GM12878 (cell line): ENCODE measurements around the gene PDPN. TPM values are rescaled to one million over a fixed set of nuclear protein-coding genes. Genes with fewer than 3 reads are reported as not detected.

Experiments used
- ATAC-seq: fragments of 200-7000 bp; cut with Tn5 transposase; 3 replicates; pipeline ENCODE4 v1.9.1; 2020; ENCODE audit warnings: mild to moderate bottlenecking, moderate library complexity
- BruUV-seq: library from RNA; stranded (reverse); fragments of 400-500 nt; replicated peaks from 2 replicates; lab custom pipeline; 2021; lab: Mats Ljungman, UMichigan
- CTCF ChIA-PET: fragments of 300-600 bp; sonication (Branson Sonifier 250); formaldehyde crosslinking; extraction: SDS; loops from one replicate; lab custom pipeline; 2021; ENCODE audit warnings: inconsistent platforms; lab: Yijun Ruan, JAX
- POLR2A ChIA-PET: fragments of 350-600 bp; formaldehyde crosslinking; extraction: SDS; loops from one replicate; lab custom pipeline; 2021; ENCODE audit warnings: inconsistent platforms; lab: Charles Lee
- RAD21 ChIA-PET: fragments of 300-600 bp; sonication (Branson Sonifier 250); formaldehyde crosslinking; loops from one replicate; lab custom pipeline; 2023; ENCODE audit warnings: antibody characterized with exemption; ENCODE audit not compliant: unreplicated experiment; lab: Charles Lee
- SMC1A ChIA-PET: fragments of 300-600 bp; sonication (Branson Sonifier 250); formaldehyde crosslinking; loops from one replicate; lab custom pipeline; 2023; ENCODE audit not compliant: unreplicated experiment, uncharacterized antibody; lab: Charles Lee
- DNase-seq: peaks from one replicate; pipeline ENCODE4 v3.0.0-alpha.2; 2011; ENCODE audit warnings: low read depth, low spot score
- FAIRE-seq: peaks from 3 replicates; lab custom pipeline; 2011; peaks lifted over from hg19 to GRCh38; lab: Jason Lieb, UNC
- H2AFZ ChIP-seq: 2 replicates; pipeline ENCODE4 v1.6.0; 2011; ENCODE audit warnings: low read depth, low read length, control low read depth; ENCODE audit not compliant: control insufficient read depth
- H3K27ac ChIP-seq: 2 replicates; pipeline ENCODE4 v1.5.1; 2011; ENCODE audit warnings: control low read depth; ENCODE audit not compliant: control insufficient read depth, insufficient read depth
- H3K27me3 ChIP-seq, 2 experiments: replicated peaks in 1 of 2; 2 replicates each; pipeline versions ENCODE4 v1.6.0 to v1.6.1; 2011; ENCODE audit warnings: low read length in 1 of 2; ENCODE audit not compliant: control insufficient read depth in 2 of 2, insufficient read depth in 2 of 2
- H3K36me3 ChIP-seq, 2 experiments: 2 replicates each; pipeline ENCODE4 v1.5.1; 2011; ENCODE audit warnings: low read length in 1 of 2; ENCODE audit not compliant: control insufficient read depth in 2 of 2, insufficient read depth in 2 of 2
- H3K4me1 ChIP-seq: 2 replicates; pipeline ENCODE4 v1.6.1; 2011; ENCODE audit warnings: mild to moderate bottlenecking, low read length, moderate library complexity, mixed read lengths; ENCODE audit not compliant: control insufficient read depth, insufficient read depth
- H3K4me2 ChIP-seq: 2 replicates; pipeline ENCODE4 v1.6.0; 2011; ENCODE audit warnings: control low read depth; ENCODE audit not compliant: control insufficient read depth, insufficient read depth
- H3K4me3 ChIP-seq: fragments of 200-600 bp; sonication (generic); 2 replicates; pipeline ENCODE4 v1.5.1; 2016
- H3K79me2 ChIP-seq: 2 replicates; pipeline ENCODE4 v1.6.0; 2011; ENCODE audit warnings: low read length; ENCODE audit not compliant: control insufficient read depth, insufficient read depth
- H3K9ac ChIP-seq: 2 replicates; pipeline ENCODE4 v1.8.0; 2011; ENCODE audit warnings: low read length, control low read depth, mixed read lengths; ENCODE audit not compliant: control insufficient read depth, insufficient read depth
- H3K9me3 ChIP-seq: replicated peaks from 3 replicates; pipeline ENCODE4 v1.5.1; 2011; ENCODE audit warnings: mild to moderate bottlenecking, low read length; ENCODE audit not compliant: control insufficient read depth, insufficient read depth
- H4K20me1 ChIP-seq: 2 replicates; pipeline ENCODE4 v1.6.0; 2011; ENCODE audit not compliant: control insufficient read depth, insufficient read depth
- CHD2 ChIP-seq: IDR thresholded peaks from 2 replicates; pipeline ENCODE4 v1.6.1; 2011; ENCODE audit warnings: low read depth, low read length, improper control_type of control experiment, borderline replicate concordance
- HDGF ChIP-seq: fragments of 450-650 bp; IDR thresholded peaks from 2 replicates; pipeline ENCODE4 v1.6.1; 2016; ENCODE audit warnings: antibody characterized with exemption
- MLLT1 ChIP-seq: fragments of 450-650 bp; IDR thresholded peaks from 2 replicates; pipeline ENCODE4 v1.6.1; 2016; ENCODE audit warnings: mild to moderate bottlenecking
- NFYB ChIP-seq: IDR thresholded peaks from 2 replicates; pipeline ENCODE4 v1.6.1; 2011; ENCODE audit warnings: low read depth, mild to moderate bottlenecking, low read length, improper control_type of control experiment, moderate library complexity; ENCODE audit not compliant: insufficient read depth
- POLR2A ChIP-seq: IDR thresholded peaks from 2 replicates; pipeline ENCODE4 v1.6.1; 2011; ENCODE audit warnings: low read depth, mild to moderate bottlenecking, low read length
- SIN3A ChIP-seq: IDR thresholded peaks from 2 replicates; pipeline ENCODE4 v1.6.1; 2012; ENCODE audit warnings: low read depth, low read length, improper control_type of control experiment
- TCF12 ChIP-seq: IDR thresholded peaks from 2 replicates; pipeline ENCODE4 v1.6.1; 2011; ENCODE audit warnings: low read depth, mild to moderate bottlenecking, low read length
- TCF3 ChIP-seq: IDR thresholded peaks from 2 replicates; pipeline ENCODE4 v1.6.1; 2012; ENCODE audit warnings: low read depth, mild to moderate bottlenecking, low read length, borderline replicate concordance; ENCODE audit not compliant: insufficient read depth
- USF1 ChIP-seq: IDR thresholded peaks from 2 replicates; pipeline ENCODE4 v1.6.1; 2011; ENCODE audit warnings: borderline replicate concordance, low read depth, mild to moderate bottlenecking, moderate library complexity, mixed read lengths, low read length; ENCODE audit not compliant: insufficient read depth; ENCODE audit errors: extremely low read length
- WGBS: methylation state at CpG from one replicate; pipeline ENCODE4 v1.1.6; 2016; ENCODE audit warnings: low lambda C conversion rate; ENCODE audit not compliant: insufficient replicate concordance, insufficient coverage; ENCODE audit errors: missing lambda C conversion rate; 5-methylcytosine and 5-hydroxymethylcytosine counted together
- in situ Hi-C: fragments of 300-500 bp; cut with MboI; formaldehyde crosslinking; loops from 9 replicates; pipeline ENCODE4 v1.14.3; 2018; ENCODE audit warnings: mixed read lengths
- intact Hi-C: fragments of 100-400 bp; cut with micrococcal nuclease; formaldehyde crosslinking; loops from one replicate; pipeline ENCODE4 v1.14.2; 2022; ENCODE audit not compliant: unreplicated experiment
- polyA plus RNA-seq, 11 experiments: library from polyadenylated mRNA; depleted of rRNA in 4 of 11; unstranded in 6 of 11; stranded (reverse) in 5 of 11; fragments of >200 nt; fragmentation: Nextera tagmentation in 4 of 11; fragmentation: Illumina TruSeq in 1 of 11; extraction: Ambion mirVana in 4 of 11; extraction: Trizol in 1 of 11; gene quantifications; 1 replicate in 1 of 11; 2 replicates in 10 of 11; pipeline versions ENCODE4 v1.2.1 to v1.2.3, GENCODE V29; 2011 to 2016; ENCODE audit warnings: inconsistent platforms in 2 of 11, missing spikeins in 2 of 11, low read depth in 1 of 11
- total RNA-seq, 4 experiments: library from RNA; depleted of rRNA in 3 of 4; stranded (reverse); fragments of >200 nt in 3 of 4; fragmentation: Illumina TruSeq in 1 of 4; extraction: Trizol in 1 of 4; gene quantifications; 2 replicates each; pipeline versions ENCODE4 v1.2.1 to v1.2.3, GENCODE V29; 2013 to 2021

The PDPN gene
- total and polyA plus RNA-seq, 10 of the 15 experiments (the other 5 are each of a cell fraction or from before 2014, with no cell fraction given), result 0.21 TPM; not detected in 9

- ChIA-PET POLR2A (no interaction called here), CTCF (no interaction called here), SMC1A (no interaction called here), RAD21 (no interaction called here)
- Histone ChIP-seq H3K27me3 (peaks cover 0 to 2% of the 10 kb centered on the region in 2 experiments; a peak in 1 of 4 replicates), H4K20me1 (no peaks in the 10 kb centered on the region), H3K4me1 (no peaks in the 10 kb centered on the region), H3K4me3 (no peak overlapping the region), H3K9me3 (no peaks in the 10 kb centered on the region), H3K27ac (no peak overlapping the region), H3K36me3 (no peaks in the 10 kb centered on the region), H3K9ac (no peak overlapping the region), H2AFZ (no peak overlapping the region), H3K79me2 (no peaks in the 10 kb centered on the region), H3K4me2 (no peak overlapping the region)
- ATAC-seq, result no peak
- intact Hi-C loops, result no loop called here
- in situ Hi-C loops, result no loop called here
- no TSS peak for BruUV-seq
- TF ChIP-seq NFYB, result no peak
- TF ChIP-seq TCF12, result no peak
- no peak for TF ChIP-seq POLR2A
- no peak for TF ChIP-seq HDGF
- TF ChIP-seq MLLT1, result no peak
- no peak for TF ChIP-seq SIN3A
- no peak for TF ChIP-seq CHD2
- no peak for TF ChIP-seq USF1
- TF ChIP-seq TCF3, result no peak
- FAIRE-seq, result no peak
- WGBS, result 54% methylated on average over 11 of the region's 11 CpGs
- DNase-seq, result no peak
These were observed 6.7 kb upstream of the PDPN start for GRCh38 chr1:13576926-13577325.
